RPMI8226 (cell line): Measurements from ENCODE around the gene SCD5.

Source experiments
- DNase-seq: peaks from one replicate; pipeline ENCODE4 v3.0.0-alpha.2; 2015

SCD5 gene

DNA sequence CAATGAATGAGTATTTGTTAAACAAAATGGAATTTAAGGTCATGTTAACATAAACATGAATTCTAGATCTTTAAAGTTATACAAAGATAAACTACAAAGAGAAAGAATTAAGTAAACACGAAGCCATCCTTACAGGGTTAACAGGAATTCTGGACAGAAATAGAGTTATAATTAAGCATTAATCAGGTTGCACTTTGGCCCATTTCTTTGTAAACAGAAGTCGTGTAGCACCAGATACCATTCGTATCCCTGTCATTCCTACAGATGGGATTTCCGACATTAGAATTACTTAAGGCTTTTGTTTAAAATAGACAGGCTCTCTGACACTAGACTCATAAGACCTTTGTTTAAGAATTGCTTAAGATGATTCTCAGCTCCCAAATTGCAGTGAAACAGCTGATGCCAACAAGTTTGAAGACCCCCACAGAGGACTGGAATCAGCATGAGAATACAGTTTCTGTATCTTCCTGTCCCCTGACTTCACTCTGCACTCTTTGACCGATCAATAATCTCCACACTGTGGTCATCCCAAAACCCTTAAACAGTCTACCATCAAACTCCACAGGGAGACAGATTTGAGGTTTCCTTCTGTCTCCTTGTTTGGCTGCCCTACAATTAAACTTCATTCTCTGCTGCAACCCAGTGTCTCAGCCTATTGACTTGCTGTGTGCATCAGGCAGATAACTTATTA, 214.6 kb downstream of the SCD5 start:
- DNase-seq, result no peak

DNA sequence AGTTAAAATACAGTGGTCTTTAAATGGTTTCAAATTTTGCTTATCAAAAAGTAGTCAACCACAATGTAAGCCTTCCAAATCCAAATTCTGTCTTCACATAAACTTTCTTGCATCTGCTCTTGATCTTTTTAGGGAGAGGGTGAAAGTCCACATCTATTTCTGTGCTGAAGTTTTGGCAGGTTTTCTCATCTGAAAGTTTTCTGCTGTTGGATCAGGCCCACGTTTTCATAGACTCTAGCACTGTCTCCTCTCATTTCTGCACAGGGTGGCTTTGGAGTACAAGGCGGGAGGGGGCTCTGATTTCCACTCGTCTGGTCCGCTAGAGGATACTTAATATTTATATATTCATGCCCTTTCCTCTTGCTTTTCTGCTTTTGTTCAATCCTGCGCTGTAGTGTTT, 218.7 kb downstream of the SCD5 start:
- DNase-seq, result no peak
